H54 (cell line): ENCODE measurements around the gene FUT9.

Source experiments
- DNase-seq: peaks from one replicate; pipeline ENCODE4 v3.0.0; 2011; ENCODE audit warnings: low spot score, mixed read lengths; ENCODE audit not compliant: insufficient read length
- FAIRE-seq: peaks from 3 replicates; lab custom pipeline; 2011; peaks lifted over from hg19 to GRCh38; lab: Jason Lieb, UNC
- POLR2A ChIP-seq: IDR thresholded peaks from 2 replicates; pipeline ENCODE4 v1.6.1; 2011; ENCODE audit warnings: low read depth, mild to moderate bottlenecking, low read length

The FUT9 gene

DNA sequence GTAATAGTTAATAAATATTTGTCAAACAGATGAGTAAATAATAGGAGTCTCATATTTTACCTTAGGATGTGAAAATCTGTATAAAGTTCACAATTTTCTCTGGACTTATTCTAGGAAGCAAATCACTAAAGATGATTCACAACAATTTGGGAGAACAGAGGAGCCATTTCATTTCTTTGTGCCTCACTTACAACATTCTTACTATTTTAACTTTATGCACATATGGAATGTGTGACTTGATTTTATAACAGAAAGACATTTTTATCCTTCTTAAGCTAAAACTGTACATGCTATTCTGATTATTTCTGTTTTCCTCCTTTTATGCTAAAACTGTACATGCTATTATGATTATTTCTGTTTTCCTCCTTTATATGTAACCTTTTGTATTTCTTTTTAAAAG is 83.3 kb downstream of the FUT9 start:
- TF ChIP-seq POLR2A: no peak
- DNase-seq (no peak), FAIRE-seq (no peak)

DNA sequence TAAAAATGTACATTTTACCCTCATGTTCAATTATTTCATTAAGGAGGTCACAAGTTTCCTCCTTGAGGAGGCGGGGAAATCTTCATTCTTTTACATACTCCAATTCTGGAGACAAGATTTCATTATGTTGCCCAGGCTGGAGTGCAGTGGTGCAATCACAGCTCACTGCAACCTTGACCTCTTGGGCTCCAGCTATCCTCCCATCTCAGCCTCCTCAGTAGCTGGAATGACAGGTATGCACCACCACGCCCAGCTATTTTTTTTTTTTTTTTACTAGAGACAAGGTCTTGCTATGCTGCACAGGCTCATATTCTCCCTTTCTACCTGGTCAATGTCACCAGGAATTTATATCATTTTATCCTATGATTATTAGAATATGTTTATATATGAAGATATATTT is 85.8 kb downstream of the FUT9 start:
- DNase-seq: no peak
- no peak for FAIRE-seq

GRCh38 chr6:96104910-96105309 is 89.1 kb downstream of the FUT9 start:
- FAIRE-seq: no peak
- DNase-seq: no peak
- TF ChIP-seq POLR2A: no peak

More for the DNA sequence above, 85.8 kb downstream of the FUT9 start:
- no peak for TF ChIP-seq POLR2A

GRCh38 chr6:96110878-96111277 is 95.1 kb downstream of the FUT9 start:
- no peak for TF ChIP-seq POLR2A
- FAIRE-seq (no peak), DNase-seq (no peak)

DNA sequence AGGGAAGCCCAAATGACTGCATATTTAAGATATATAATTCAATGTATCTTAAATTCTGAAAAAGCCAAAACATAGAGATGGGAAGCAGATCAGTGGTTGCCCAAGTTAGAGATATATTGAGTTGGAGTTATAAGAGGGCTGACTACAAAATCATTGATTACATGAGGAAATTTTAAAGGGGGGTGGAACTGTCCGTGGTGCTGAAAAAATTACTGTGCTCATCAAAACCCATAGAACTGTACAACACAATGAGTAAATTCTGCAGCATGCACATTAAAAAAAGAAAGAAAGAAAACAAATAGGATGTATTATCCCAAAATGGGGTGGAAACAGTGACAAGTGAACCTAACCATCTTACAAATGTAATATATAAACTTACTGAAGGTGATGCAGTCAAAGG is 100.9 kb downstream of the FUT9 start:
- DNase-seq (no peak), FAIRE-seq (no peak)
- TF ChIP-seq POLR2A: no peak

DNA sequence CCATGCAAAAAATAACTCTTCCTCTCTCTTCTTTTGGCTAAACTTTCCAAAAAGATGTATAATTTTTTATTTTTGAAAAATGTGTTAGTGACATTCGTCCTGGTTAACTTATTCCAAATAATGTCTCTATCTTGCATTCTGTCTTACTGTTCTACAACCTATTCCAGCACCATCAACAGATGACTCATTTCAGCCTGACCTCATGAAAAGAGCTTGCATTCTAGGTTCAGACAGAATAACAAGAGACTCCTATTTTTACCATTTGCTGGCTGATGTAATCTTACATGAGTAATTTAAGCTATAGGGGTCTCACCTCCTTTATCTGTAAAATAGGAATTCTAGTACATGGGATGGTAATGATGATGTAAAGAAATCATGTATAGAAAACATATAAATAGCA is 109.0 kb downstream of the FUT9 start:
- DNase-seq: no peak
- TF ChIP-seq POLR2A: no peak
- no peak for FAIRE-seq

GRCh38 chr6:96138406-96138805 is 122.6 kb downstream of the FUT9 start:
- TF ChIP-seq POLR2A: no peak
- DNase-seq: no peak
- no peak for FAIRE-seq

DNA sequence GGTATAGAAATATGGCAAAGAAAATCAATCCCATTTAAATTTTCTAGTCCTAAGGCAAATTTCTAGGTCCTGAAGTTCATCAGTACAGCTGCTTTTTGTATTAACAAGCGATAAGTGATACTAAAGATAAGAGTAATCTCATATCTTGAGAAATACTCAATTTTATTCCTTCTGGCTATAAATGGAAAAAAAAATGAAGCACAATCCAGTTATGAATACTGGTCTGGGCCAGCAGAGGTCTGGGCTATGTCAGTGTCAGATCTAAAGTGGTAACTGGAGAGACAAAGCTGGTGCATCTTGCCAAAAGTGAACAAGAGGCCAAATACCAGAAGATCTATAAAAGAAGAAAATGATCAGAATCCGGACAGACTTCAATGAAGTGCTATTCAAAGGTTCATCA is 126.4 kb downstream of the FUT9 start:
- FAIRE-seq (no peak), DNase-seq (no peak)
- no peak for TF ChIP-seq POLR2A

DNA sequence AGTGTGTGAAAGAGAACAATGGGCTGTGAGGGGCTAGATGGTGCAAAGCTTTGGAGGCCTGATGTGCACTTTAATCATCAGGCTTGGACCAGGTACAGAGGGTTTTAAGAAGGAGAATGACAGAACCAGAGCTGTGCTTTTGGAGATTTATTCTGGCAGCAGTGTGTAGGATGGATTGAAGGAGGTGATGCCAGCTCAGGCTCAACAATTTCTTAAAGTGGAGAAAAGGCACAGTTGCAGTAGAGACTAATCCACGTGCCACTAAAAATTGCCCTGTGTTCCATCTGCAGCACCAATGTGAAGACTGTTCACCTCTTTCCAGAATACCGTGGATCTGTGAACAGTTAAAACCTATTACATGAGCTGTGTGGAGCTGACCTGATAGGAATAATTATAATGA is 134.7 kb downstream of the FUT9 start:
- FAIRE-seq (no peak), DNase-seq (no peak)
- no peak for TF ChIP-seq POLR2A

DNA sequence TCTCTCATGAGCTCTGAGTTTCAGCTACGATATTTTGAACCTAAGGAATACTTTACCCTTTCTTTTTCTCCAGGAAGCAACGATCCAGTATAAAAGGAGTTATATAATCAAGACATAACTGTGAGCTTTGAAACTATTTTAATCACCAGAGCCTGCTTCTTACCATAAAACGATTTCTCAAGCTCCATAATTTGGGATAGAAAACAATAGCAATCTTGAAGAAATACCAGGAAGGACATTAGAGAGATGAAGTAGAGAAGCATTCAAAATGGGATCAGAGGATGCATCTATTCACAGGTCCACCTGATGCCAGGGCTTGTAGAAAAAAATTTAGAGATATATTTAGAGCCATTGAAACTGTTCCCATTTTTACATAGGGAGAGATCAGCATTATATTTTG is 135.9 kb downstream of the FUT9 start:
- FAIRE-seq (no peak), DNase-seq (no peak)
- no peak for TF ChIP-seq POLR2A

DNA sequence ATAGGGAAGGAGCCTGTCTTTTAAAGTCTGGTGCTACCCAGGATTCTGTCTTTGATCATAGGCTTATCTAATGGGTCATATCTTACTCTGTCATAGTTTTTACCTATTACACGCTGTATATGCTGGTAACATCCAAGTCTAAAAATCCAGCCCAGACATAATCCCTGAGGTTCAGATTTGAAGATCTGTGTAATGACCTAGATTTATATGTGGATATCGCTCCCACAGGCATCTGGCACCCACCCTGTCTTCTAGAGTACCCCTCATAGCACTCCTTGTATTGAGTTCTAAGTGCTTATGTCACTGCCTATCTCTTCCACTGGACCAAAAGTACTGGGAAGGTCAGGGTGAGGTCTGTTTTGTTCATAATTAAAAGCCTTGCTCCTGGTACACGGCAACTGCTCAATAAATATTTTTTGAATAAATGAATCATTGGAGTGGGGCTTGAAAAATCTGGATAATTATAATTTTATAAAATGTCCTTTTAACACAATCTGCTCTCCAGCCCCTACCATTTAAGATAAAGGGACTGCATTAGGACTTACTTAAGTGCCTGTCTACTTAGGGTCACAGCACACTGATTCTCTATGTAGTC is 136.4 kb downstream of the FUT9 start:
- no peak for FAIRE-seq
- TF ChIP-seq POLR2A: no peak
- DNase-seq: no peak

DNA sequence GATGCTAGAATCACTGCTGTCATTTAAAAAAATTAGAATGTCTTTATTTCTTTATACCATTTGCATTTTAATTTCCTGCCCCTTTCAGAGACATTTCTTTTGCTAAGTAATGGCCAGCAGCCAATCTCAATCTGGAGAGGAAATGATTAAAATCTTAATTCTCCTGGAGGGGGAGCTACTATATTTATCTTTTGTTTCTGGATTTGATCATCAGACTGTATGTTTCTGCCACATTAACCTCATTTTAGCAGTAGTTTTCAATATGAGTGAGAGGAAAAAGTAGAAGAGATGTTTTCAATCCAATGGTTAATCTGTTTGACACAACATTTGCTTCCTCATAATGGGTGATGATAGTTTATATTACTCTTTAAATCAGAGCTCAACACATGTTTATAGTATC is 138.0 kb downstream of the FUT9 start:
- FAIRE-seq (no peak), DNase-seq (no peak)
- TF ChIP-seq POLR2A: no peak

- TF ChIP-seq POLR2A: no peak
- FAIRE-seq (no peak), DNase-seq (no peak)
These were observed 140.7 kb downstream of the FUT9 start for GRCh38 chr6:96156425-96156824.

- no peak for TF ChIP-seq POLR2A
- DNase-seq: no peak
These were observed 141.3 kb downstream of the FUT9 start for GRCh38 chr6:96157018-96157565.

DNA sequence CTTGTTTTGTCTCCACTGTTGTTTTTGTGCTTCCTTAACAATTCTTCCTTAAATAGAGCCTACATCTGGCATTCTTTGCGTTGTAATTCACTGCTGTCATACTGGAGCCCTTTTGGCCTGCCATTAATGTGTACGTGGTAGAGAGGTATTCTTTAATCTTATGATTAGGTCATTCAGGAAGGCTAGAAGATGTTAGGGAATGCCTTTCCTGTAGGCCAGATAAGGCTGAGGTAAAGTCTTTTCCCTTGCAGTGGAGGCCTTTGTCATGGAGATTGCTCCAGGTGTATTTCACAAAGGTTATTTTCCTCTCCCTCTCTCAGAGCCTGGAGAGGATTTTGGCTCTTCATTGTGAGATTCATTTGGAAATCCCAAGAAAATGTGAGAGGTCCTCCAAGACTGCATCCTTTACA is 146.9 kb downstream of the FUT9 start:
- DNase-seq (no peak), FAIRE-seq (no peak)
- no peak for TF ChIP-seq POLR2A

More at GRCh38 chr6:96157018-96157565, 141.3 kb downstream of the FUT9 start:
- no peak for FAIRE-seq
